CD8-positive, alpha-beta memory T cell (primary cell): ENCODE results near the gene F2R. TPM values are rescaled to one million over a fixed set of nuclear protein-coding genes. Genes with fewer than 3 reads are reported as not detected.
A peak's percentile ranks its signal among the peaks of the same experiment; 100 is the strongest.
"Not testable (repeated sequence)": the region's sequence is repeated elsewhere in the genome, so short reads cannot be mapped to it uniquely, and the experiment has no call there.

Experiments
- CTCF ChIA-PET: fragments of 350-600 bp; sonication (Branson Sonifier 250); formaldehyde crosslinking; loops from one replicate; lab custom pipeline; 2021; ENCODE audit warnings: antibody characterized with exemption; lab: Charles Lee
- POLR2A ChIA-PET: fragments of 350-600 bp; sonication (Branson Sonifier 250); formaldehyde crosslinking; loops from one replicate; lab custom pipeline; 2021; ENCODE audit warnings: antibody characterized with exemption; lab: Charles Lee
- DNase-seq, 5 donors: peaks; one replicate each; pipeline versions ENCODE4 v3.0.0 to v3.0.0-alpha.2; 2020 to 2022; ENCODE audit warnings: mixed read lengths in 1 of 5
- H3K27ac ChIP-seq: one replicate; pipeline ENCODE4 v1.7.0; 2013; ENCODE audit warnings: low read depth, mild to moderate bottlenecking, low read length, moderate library complexity
- H3K27me3 ChIP-seq: 2 replicates; pipeline ENCODE4 v1.7.0; 2013; ENCODE audit warnings: low read length, mild to moderate bottlenecking; ENCODE audit not compliant: insufficient read depth, poor library complexity, severe bottlenecking
- H3K36me3 ChIP-seq: 2 replicates; pipeline ENCODE4 v1.7.0; 2013; ENCODE audit warnings: mild to moderate bottlenecking, low read length, moderate library complexity; ENCODE audit not compliant: insufficient read depth
- H3K4me1 ChIP-seq: 2 replicates; pipeline ENCODE4 v1.7.0; 2013; ENCODE audit warnings: mild to moderate bottlenecking, low read length, moderate library complexity; ENCODE audit not compliant: insufficient read depth
- H3K4me3 ChIP-seq: 2 replicates; pipeline ENCODE4 v1.7.0; 2013; ENCODE audit warnings: mild to moderate bottlenecking, low read length
- H3K9me3 ChIP-seq: 2 replicates; pipeline ENCODE4 v1.7.0; 2013; ENCODE audit warnings: mild to moderate bottlenecking, low read length
- H3K27ac Mint-ChIP-seq, 8 donors: one replicate each; pipeline ENCODE4 v1.8.0; 2020 to 2021; ENCODE audit warnings: mixed read lengths in 8 of 8, mild to moderate bottlenecking in 6 of 8, inconsistent platforms in 3 of 8, moderate library complexity in 3 of 8
- H3K27me3 Mint-ChIP-seq, 2 donors: one replicate each; pipeline ENCODE4 v1.8.0; 2020 to 2021; ENCODE audit warnings: mixed read lengths in 2 of 2, mild to moderate bottlenecking in 1 of 2, moderate library complexity in 1 of 2
- H3K36me3 Mint-ChIP-seq, 3 donors: one replicate each; pipeline ENCODE4 v1.8.0; 2020 to 2021; ENCODE audit warnings: mixed read lengths in 3 of 3, inconsistent platforms in 1 of 3, mild to moderate bottlenecking in 1 of 3
- H3K4me1 Mint-ChIP-seq, 3 donors: one replicate each; pipeline ENCODE4 v1.8.0; 2020 to 2021; ENCODE audit warnings: mixed read lengths in 3 of 3, inconsistent platforms in 1 of 3, mild to moderate bottlenecking in 1 of 3
- H3K4me3 Mint-ChIP-seq, 7 donors: one replicate each; pipeline ENCODE4 v1.8.0; 2020 to 2021; ENCODE audit warnings: mixed read lengths in 7 of 7, mild to moderate bottlenecking in 6 of 7, moderate library complexity in 4 of 7, inconsistent platforms in 2 of 7
- H3K9me3 Mint-ChIP-seq, 5 donors: one replicate each; pipeline ENCODE4 v1.8.0; 2020 to 2022; ENCODE audit warnings: mixed read lengths in 5 of 5, mild to moderate bottlenecking in 3 of 5, moderate library complexity in 2 of 5, inconsistent platforms in 1 of 5
- polyA plus RNA-seq: library from polyadenylated mRNA; unstranded; fragments of 300-500 nt; fragmentation: Illumina TruSeq; gene quantifications from one replicate; pipeline ENCODE4 v1.2.3, GENCODE V29; 2021
- total RNA-seq, 2 experiments: library from RNA; stranded (reverse); gene quantifications; one replicate each; pipeline ENCODE4 v1.2.3, GENCODE V29; 2021

F2R gene
- total and polyA plus RNA-seq, 3 experiments from 2014 or later: 26.6 to 46.5 (median 27.4) TPM

DNA sequence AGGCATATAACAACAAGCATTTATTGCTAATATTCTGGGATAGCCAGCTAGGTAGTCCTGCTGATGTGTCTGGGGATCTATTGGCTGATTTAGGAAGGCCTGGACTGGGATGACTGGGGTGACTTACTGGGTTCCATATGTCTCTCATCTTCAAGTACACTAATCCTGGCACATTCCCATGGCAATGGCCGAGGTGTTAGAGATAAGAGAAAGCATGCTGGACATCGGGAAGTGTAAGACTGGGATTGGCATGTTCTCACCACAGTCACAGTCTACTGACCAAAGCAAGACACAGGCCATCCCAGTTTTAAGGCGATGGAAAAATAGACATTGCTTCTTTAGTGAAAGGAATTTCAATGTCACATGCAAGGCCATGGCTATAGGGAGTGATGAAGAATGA, 29.7 kb downstream of the F2R start:
- Histone ChIP-seq H3K27me3 (no peaks in the 10 kb centered on the region), H3K27ac (no peak overlapping the region), H3K9me3 (no peaks in the 10 kb centered on the region), H3K36me3 (no peaks in the 10 kb centered on the region), H3K4me1 (no peaks in the 10 kb centered on the region), H3K4me3 (no peak overlapping the region)
- Mint-ChIP-seq H3K4me1 (peaks cover 8 to 10% (median 9%) of the 10 kb centered on the region in 3 donors), H3K4me3 (no peak overlapping the region), H3K9me3 (no peaks in the 10 kb centered on the region), H3K27ac (no peak overlapping the region), H3K36me3 (no peaks in the 10 kb centered on the region), H3K27me3 (no peaks in the 10 kb centered on the region)
- DNase-seq: no peak
- ChIA-PET POLR2A (interaction anchor here (0.6 kb wide), 1 partner anchor 40 kb away, joined by 3 read pairs; no protein-coding TSS in a partner anchor), CTCF (interaction anchor here (1.1 to 2.2 kb wide), 2 partner anchors 29 to 30 kb away, joined by 3 to 17 read pairs; no protein-coding TSS in a partner anchor)

DNA sequence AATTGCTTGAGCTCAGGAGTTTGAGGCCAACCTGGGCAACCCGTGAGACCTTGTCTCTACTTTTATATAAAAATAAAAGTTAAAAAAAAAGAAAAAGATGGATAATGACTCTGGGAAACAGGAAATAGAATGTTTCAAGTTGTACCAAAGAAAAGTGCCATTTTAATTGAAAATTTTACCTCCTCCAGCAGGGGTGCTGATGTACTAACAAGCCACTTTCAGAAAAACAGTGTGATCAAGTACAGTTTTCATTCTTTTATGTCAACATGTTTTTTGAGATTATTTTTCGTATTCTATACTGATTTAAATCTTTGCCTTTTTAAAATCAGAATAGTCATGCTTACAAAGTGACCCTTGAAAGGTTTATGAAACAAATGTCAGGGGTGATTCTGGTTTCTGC, 30.8 kb downstream of the F2R start:
- Histone ChIP-seq H3K36me3 (no peaks in the 10 kb centered on the region), H3K27me3 (no peaks in the 10 kb centered on the region), H3K4me3 (no peak overlapping the region), H3K4me1 (no peaks in the 10 kb centered on the region), H3K27ac (no peak overlapping the region), H3K9me3 (no peaks in the 10 kb centered on the region)
- Mint-ChIP-seq H3K4me1 (peaks cover under 1% of the 10 kb centered on the region in 3 donors), H3K36me3 (no peaks in the 10 kb centered on the region), H3K9me3 (no peaks in the 10 kb centered on the region), H3K27ac (no peak overlapping the region), H3K27me3 (peaks cover 0 to 3% of the 10 kb centered on the region in 2 donors), H3K4me3 (no peak overlapping the region)
- ChIA-PET POLR2A (interaction anchor here (0.5 kb wide), 1 partner anchor 10 kb away, joined by 5 read pairs; no protein-coding TSS in a partner anchor), CTCF (interaction anchor here (1.7 kb wide), 1 partner anchor 28 kb away, joined by 4 read pairs; no protein-coding TSS in a partner anchor)
- no peak for DNase-seq

DNA sequence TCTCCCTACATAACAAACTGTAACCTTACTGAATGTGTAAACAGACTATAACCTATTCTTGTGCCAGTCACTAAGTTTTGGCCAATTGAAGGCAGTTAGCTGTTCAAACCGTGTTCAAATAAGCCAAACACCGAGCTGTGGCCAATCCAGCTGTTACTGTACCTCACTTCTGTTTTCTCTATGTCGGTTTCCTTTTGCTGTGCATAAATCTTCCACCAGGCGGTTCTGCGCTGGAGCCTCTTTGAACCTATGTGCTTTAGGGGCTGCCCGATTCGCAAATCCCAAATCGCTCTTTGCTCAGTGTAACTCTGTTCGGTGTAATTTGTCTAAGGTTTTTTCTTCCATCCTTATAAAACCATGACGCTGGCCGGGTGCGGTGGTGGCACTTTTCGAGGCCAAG, 31.8 kb downstream of the F2R start:
- H3K36me3 Mint-ChIP-seq: no peaks in the 10 kb centered on the region
- H3K27ac Mint-ChIP-seq: no peak overlapping the region
- peaks cover 0 to 4% of the 10 kb centered on the region in 2 donors for H3K27me3 Mint-ChIP-seq
- no peaks in the 10 kb centered on the region for H3K27me3 ChIP-seq
- no peaks in the 10 kb centered on the region for H3K9me3 ChIP-seq
- CTCF ChIA-PET: interaction anchor here (1.3 to 1.7 kb wide), 2 partner anchors 10 to 27 kb away, joined by 4 read pairs; no protein-coding TSS in a partner anchor
- POLR2A ChIA-PET: no interaction called here
- no peak overlapping the region for H3K4me3 ChIP-seq
- no peaks in the 10 kb centered on the region for H3K4me1 Mint-ChIP-seq
- no peaks in the 10 kb centered on the region for H3K36me3 ChIP-seq
- H3K4me3 Mint-ChIP-seq: no peak overlapping the region
- no peak for DNase-seq
- H3K9me3 Mint-ChIP-seq: no peaks in the 10 kb centered on the region
- H3K4me1 ChIP-seq: no peaks in the 10 kb centered on the region
- no peak overlapping the region for H3K27ac ChIP-seq

DNA sequence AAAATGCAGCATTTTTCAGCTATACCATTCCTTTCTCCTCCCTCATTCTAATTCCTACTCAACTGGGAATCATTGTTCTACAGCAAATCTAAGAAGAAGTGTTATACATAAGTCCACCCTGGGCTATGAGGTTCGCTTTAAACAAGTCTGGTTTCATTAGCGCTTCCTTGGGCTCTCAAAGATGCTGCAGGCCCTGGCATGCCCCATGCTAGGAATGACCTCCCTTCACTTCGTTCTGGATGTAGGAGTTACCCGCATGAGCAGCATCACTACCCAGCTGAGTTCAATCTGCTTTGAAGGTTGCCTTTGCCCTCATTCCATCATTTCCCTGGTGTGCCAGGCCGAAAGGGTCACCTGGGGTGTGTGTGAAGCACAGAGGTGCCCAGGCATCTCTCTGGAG, 35.4 kb downstream of the F2R start:
- ChIA-PET POLR2A (no interaction called here), CTCF (interaction anchor here (0.8 kb wide), 1 partner anchor 23 kb away, joined by 4 read pairs; no protein-coding TSS in a partner anchor)
- DNase-seq: no peak
- Mint-ChIP-seq H3K4me3 (no peak overlapping the region), H3K9me3 (no peaks in the 10 kb centered on the region), H3K4me1 (peaks cover 0 to 6% (median 0%) of the 10 kb centered on the region in 3 donors), H3K27me3 (peaks cover 0 to 4% of the 10 kb centered on the region in 2 donors), H3K36me3 (no peaks in the 10 kb centered on the region), H3K27ac (peak overlapping the region in 1 of 8 donors; percentile 68)
- H3K27me3 ChIP-seq: no peaks in the 10 kb centered on the region
- no peaks in the 10 kb centered on the region for H3K36me3 ChIP-seq
- no peaks in the 10 kb centered on the region for H3K9me3 ChIP-seq
- no peak overlapping the region for H3K4me3 ChIP-seq
- no peak overlapping the region for H3K27ac ChIP-seq
- no peaks in the 10 kb centered on the region for H3K4me1 ChIP-seq

DNA sequence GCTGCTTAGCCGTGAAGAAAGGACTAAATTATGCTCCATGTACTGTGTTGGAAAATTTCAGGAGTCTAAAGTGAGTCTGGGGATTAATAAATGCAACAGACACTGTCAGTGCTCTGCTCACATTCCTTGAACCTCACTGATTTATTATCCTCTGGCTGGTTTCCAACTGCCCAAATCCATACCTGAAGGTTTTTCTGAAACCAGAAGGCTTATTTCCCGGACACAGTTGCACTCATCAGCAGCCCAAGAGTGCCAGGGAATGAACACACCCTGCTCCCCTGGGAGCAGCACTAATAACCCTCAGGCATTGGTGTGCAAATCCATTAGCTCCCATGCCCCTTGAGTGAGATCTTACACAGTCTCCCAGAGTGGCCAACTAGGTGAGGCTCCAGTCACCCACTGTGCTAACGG, 38.7 kb downstream of the F2R start:
- Histone ChIP-seq H3K4me1 (no peaks in the 10 kb centered on the region), H3K4me3 (no peak overlapping the region), H3K27me3 (no peaks in the 10 kb centered on the region), H3K9me3 (no peaks in the 10 kb centered on the region), H3K27ac (no peak overlapping the region), H3K36me3 (no peaks in the 10 kb centered on the region)
- no peak for DNase-seq
- Mint-ChIP-seq H3K4me3 (no peak overlapping the region), H3K36me3 (no peaks in the 10 kb centered on the region), H3K27ac (peak overlapping the region in 2 of 8 donors; percentile 55 to 78), H3K4me1 (peaks cover 0 to 6% (median 0%) of the 10 kb centered on the region in 3 donors), H3K27me3 (peaks cover 0 to 4% of the 10 kb centered on the region in 2 donors), H3K9me3 (no peaks in the 10 kb centered on the region)
- ChIA-PET POLR2A (no interaction called here), CTCF (interaction anchor here (1.5 to 1.8 kb wide), 2 partner anchors 16 to 40 kb away, joined by 4 to 5 read pairs; no protein-coding TSS in a partner anchor)

DNA sequence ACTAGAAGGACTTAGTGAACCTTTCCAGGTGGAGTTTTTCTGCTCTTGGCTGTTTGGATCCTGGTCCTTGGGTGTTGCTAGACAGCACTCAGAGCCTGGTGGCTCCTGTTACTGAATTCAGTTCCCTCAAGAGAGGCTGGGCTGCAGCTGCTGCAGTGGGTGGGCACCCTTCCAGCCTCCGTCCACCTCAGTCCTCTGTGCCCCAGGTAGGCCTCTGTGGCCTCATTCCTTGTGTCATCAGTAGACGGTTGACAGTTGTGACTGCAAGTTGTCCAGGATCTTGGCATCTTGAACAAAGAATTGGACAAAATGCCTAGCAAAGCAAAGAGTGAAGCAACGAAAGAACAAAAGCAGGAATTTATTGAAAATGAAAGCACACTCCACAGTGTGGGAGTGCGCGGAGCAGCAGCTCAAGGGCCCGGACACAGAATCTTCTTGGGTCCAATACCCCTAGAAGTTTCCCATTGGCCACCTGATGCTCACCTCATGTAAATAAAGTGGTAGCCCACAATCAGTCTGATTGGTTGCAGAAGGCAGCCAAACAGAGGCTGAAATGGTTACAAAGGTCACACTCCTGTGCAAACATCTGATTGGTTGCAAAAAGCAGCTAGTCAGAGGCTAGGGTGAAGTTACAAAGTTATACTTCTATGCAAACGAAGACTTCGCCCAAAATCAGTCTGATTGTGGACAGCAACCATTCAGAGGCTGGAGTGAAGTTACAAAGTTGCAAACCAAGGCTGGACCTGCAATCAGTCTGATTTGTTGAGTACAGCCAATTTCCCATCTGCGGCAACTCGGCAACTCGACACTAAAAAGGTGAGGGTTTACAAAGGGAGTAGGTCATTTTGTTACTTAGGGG, 40.1 kb downstream of the F2R start:
- POLR2A ChIA-PET: no interaction called here
- CTCF ChIA-PET: interaction anchor here (1.4 to 1.8 kb wide), 4 partner anchors 12 to 41 kb away, joined by 3 to 5 read pairs (median 4); no protein-coding TSS in a partner anchor

DNA sequence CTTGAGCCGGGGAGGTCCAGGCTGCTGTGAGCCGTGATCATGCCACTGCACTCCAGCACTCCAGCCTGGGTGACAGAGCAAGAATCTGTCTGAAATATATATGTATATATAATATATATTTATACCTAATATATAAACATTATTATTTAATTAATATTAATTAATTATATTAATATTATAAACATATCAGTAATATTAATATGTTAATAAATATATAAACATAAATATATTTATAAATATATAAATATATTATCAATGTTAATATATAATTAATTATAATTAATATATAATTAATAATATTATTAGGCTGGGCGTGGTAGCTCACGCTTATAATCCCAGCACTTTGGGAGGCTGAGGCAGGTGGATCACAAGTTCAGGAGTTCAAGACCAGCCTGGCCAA, 41.1 kb downstream of the F2R start:
- no peak for DNase-seq
- no peak overlapping the region for H3K27ac ChIP-seq
- H3K4me3 ChIP-seq: no peak overlapping the region
- no peaks in the 10 kb centered on the region for H3K4me1 ChIP-seq
- no peak overlapping the region for H3K27ac Mint-ChIP-seq
- H3K9me3 ChIP-seq: no peaks in the 10 kb centered on the region
- no peaks in the 10 kb centered on the region for H3K9me3 Mint-ChIP-seq
- POLR2A ChIA-PET: no interaction called here
- peaks cover 0 to 6% (median 0%) of the 10 kb centered on the region in 3 donors for H3K4me1 Mint-ChIP-seq
- no peaks in the 10 kb centered on the region for H3K36me3 Mint-ChIP-seq
- H3K36me3 ChIP-seq: no peaks in the 10 kb centered on the region
- CTCF ChIA-PET: no interaction called here
- no peaks in the 10 kb centered on the region for H3K27me3 ChIP-seq
- no peaks in the 10 kb centered on the region for H3K27me3 Mint-ChIP-seq
- no peak overlapping the region for H3K4me3 Mint-ChIP-seq

More for the DNA sequence above, 40.1 kb downstream of the F2R start:
- no peak for DNase-seq
- H3K27ac Mint-ChIP-seq: no peak overlapping the region
- H3K36me3 Mint-ChIP-seq: no peaks in the 10 kb centered on the region
- H3K4me3 Mint-ChIP-seq: no peak overlapping the region
- H3K27me3 Mint-ChIP-seq: peaks cover 0 to 4% of the 10 kb centered on the region in 2 donors
- Histone ChIP-seq H3K4me1 (no peaks in the 10 kb centered on the region), H3K9me3 (no peaks in the 10 kb centered on the region), H3K27ac (no peak overlapping the region), H3K36me3 (no peaks in the 10 kb centered on the region), H3K4me3 (no peak overlapping the region), H3K27me3 (no peaks in the 10 kb centered on the region)
- no peaks in the 10 kb centered on the region for H3K9me3 Mint-ChIP-seq
- peaks cover 0 to 6% (median 0%) of the 10 kb centered on the region in 3 donors for H3K4me1 Mint-ChIP-seq

DNA sequence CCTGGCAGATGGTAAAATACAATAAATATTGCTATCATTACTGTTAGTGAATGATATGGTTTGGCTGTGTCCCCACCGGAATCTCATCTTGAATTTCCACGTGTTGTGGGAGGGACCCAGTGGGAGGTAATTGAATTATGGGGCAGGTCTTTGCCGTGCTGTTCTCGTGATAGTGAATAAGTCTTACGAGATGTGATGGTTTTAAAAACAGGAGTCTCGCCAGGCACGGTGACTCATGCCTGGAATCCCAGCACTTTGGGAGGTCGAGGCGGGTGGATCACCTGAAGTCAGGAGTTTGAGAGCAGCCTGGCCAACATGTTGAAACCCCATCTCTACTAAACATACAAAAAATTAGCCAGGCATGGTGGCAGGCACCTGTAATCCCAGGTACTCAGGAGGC, 45.2 kb downstream of the F2R start:
- H3K9me3 Mint-ChIP-seq, H3K9me3 ChIP-seq, H3K36me3 ChIP-seq, H3K36me3 Mint-ChIP-seq, H3K27ac ChIP-seq, H3K27me3 ChIP-seq, H3K27me3 Mint-ChIP-seq, H3K4me3 Mint-ChIP-seq, H3K4me3 ChIP-seq, H3K4me1 ChIP-seq, POLR2A ChIA-PET, DNase-seq: not testable (repeated sequence)
- CTCF ChIA-PET: interaction anchor here (2.5 kb wide), 1 partner anchor 13 kb away, joined by 11 read pairs; no protein-coding TSS in a partner anchor
- peaks cover 11 to 16% (median 13%) of the 10 kb centered on the region in 3 donors for H3K4me1 Mint-ChIP-seq
- H3K27ac Mint-ChIP-seq: peak overlapping the region in 2 of 8 donors; percentile 25 to 42
